HT1080 (cell line): ENCODE results near the gene MINDY3. TPM values are rescaled to one million over a fixed set of nuclear protein-coding genes. Genes with fewer than 3 reads are reported as not detected.

ENCODE experiments used
- DNase-seq: peaks from one replicate; pipeline ENCODE4 v3.0.0-alpha.2; 2015; ENCODE audit warnings: low read depth
- total RNA-seq: library from RNA; depleted of rRNA; stranded (reverse); fragments of >200 nt; shearing (Covaris generic); gene quantifications from 2 replicates; pipeline ENCODE4 v1.2.3, GENCODE V29; 2014; rRNA removed

The MINDY3 gene
- total RNA-seq, 1 experiment from 2014 or later, result 17.4 TPM

DNA sequence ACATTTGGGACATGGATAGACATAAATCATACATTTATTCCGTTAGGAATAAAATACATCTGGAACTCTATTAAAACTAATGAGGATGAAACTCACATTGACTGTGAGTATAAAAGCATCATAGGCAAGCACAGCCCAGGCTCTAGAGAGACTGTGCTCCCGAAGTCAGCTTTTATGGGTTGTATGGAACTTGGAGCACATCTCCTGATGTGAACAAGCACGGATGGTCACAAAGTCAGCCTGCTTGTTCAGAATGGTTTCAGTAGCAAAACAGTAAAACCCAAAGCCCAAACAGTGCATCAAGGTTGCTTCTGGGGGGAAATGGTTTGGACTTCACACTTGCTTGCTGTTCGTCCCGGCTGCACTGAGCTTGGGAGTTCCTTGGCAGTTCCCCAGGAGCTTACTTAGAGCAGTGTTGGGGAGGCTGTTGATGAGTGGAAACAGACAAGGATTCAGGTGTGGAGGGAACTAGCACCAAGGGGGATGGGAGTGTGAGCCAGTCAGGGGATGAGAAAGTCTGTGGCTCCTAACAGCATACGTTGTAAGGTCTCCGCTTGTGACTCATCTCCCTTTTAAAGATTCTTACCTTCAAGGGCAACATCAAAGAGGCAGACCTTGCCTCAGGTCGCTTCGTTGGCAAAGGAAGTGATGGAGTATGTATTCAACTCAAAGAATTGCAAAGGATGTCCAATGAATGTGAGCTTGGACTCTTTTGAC, 120.9 kb downstream of the MINDY3 start:
- DNase-seq, result no peak

DNA sequence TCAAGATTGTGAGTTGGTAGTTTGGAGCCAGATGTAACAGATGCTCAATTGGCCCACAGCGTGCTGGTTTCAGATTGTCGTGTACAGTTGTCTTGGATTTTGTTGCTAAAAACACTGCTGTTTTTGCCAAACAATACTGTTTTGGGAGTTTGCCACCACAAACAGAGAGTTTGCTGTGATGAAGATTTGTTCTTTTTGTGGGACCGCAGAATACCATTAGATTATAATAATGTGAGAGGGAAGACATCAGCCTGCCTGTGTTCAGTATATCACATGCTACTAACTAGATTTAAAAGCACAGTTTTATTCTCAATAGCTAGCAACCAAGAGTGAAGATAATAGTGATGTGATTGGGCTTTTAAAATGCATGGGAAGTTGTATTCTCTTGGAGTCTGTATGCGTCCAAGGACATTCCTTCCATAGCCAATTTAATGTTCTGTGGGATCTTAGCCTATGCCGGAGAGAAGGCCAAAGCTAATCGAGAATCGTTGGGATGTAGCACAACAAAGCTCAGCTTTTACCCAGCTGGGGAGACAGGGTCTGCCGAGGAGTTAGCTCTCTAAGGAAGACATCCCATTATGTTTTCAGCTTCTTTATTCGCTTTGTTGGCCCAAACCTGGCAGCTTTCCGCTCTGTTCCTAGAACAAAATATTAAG, 121.9 kb downstream of the MINDY3 start:
- DNase-seq, result no peak

DNA sequence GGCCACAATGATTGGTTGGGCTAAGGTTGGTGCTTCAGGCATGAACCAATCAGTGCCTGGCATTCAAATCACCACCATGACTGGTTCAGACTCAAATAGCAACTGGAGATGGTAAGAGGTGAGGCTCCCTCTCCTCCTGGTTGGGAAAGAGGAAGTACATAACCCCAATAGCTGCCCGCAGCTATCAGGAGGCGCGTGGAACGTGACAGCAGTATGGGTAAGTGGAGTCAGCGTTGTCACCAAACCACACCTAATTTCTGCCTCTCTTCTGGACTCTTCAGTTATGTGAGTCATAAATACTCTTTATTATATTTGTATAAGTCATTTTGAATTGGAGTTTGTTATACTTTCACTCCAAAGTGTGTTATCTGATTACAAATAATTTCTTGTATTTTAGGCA, 122.7 kb downstream of the MINDY3 start:
- no peak for DNase-seq

DNA sequence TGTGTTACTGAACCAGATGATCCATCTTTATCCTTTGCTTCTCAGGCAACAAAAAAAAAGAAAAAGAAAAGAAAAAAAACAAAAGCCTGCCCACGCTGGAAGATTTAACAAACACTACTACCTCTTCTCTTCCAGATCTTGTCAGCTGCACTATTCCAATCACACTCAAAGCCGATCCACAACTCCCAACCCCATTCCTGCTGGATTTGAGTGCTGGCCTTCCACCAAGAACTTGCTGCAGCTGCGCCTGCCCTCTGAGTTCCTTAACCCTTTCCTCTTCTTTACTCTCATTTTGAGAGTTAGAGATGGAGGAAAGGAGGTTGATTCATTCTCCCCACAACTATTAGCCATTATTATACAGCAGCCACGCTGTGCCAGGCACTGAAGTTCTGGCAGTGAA, 124.5 kb downstream of the MINDY3 start:
- DNase-seq, result no peak

DNA sequence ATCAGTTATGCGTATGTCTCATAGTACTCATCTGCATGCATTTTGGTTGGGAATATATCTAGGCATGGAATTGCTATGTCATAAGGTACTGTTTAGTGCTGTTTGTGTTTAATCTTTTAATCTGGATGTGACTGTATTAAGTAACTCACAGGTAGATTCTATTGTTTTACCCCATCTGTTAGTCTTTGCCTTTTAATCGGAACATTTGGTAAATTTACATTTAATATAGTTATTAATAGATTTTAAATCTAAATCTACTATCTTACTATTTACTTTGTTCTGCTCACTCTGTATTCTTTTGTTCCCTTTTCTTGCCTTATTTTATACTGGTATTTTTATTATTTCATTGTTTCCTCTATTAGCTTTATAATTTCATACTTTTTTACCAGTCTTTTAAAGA, 130.0 kb downstream of the MINDY3 start:
- DNase-seq, result no peak

DNA sequence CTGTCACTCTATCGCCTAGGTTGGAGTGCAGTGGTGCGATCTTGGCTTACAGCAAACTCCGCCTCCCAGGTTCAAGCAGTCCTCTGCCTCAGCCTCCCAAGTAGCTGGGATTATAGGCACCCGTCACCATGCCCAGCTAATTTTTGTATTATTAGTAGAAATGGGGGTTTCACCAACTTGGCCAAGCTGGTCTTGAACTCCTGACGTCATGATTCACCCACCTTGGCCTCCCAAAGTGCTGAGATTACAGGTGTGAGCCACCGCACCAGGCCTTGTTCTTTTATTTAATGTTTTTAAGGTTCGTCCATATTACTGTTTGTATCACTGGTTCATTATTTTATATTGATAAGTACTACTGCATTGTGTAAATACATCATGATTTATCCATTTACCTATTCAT, 130.4 kb downstream of the MINDY3 start:
- DNase-seq, result no peak

Other genes starting within 250 kb of the MINDY3 start
- not detected in 2 replicates for gene ITGA8, start 140.6 kb downstream of the MINDY3 start, total RNA-seq